Mammary epithelial cell (primary cell): ENCODE data around the gene LY6G5C.

ENCODE experiments used
- EZH2 ChIP-seq: IDR thresholded peaks from 2 replicates; pipeline ENCODE4 v1.6.1; 2012; ENCODE audit warnings: low read length, inconsistent platforms, borderline replicate concordance
- TF ChIP-seq, protein P1 (sequence below), 2 donors: IDR thresholded peaks in 1 of 2; conservative IDR thresholded peaks in 1 of 2; 2 replicates each; pipeline ENCODE4 v1.5.1; 2011 to 2012; ENCODE audit warnings: inconsistent platforms in 2 of 2, low read length in 2 of 2, mild to moderate bottlenecking in 2 of 2, control low read depth in 1 of 2, low read depth in 1 of 2; ENCODE audit not compliant: insufficient read depth in 1 of 2; ENCODE audit errors: extremely low read depth in 1 of 2

DNA sequence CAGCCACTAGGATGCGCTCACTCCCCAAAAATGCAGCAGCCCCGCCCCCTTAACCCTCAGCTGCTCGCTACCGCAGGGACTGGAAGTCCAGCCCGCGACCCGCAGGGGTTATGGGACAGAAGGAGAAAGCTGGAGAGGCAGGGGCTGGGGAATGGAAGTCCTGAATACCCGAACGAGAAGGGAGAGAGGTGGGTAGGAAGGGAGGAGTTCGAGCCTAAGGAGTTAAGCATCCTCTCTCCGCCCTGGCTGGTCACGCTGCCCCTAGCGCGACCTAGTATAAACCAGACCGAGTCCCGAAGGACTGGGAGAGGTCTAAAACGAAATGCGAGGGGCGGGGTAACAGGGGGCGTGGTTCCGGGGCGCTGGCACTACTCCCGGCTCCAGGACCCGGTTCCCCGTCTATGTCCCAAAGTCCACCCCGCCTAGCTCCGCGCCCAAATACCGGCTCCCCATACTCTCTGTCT is 48.7 kb upstream of the LY6G5C start:
- TF ChIP-seq, protein P1, sequence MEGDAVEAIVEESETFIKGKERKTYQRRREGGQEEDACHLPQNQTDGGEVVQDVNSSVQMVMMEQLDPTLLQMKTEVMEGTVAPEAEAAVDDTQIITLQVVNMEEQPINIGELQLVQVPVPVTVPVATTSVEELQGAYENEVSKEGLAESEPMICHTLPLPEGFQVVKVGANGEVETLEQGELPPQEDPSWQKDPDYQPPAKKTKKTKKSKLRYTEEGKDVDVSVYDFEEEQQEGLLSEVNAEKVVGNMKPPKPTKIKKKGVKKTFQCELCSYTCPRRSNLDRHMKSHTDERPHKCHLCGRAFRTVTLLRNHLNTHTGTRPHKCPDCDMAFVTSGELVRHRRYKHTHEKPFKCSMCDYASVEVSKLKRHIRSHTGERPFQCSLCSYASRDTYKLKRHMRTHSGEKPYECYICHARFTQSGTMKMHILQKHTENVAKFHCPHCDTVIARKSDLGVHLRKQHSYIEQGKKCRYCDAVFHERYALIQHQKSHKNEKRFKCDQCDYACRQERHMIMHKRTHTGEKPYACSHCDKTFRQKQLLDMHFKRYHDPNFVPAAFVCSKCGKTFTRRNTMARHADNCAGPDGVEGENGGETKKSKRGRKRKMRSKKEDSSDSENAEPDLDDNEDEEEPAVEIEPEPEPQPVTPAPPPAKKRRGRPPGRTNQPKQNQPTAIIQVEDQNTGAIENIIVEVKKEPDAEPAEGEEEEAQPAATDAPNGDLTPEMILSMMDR (conservative IDR thresholded peaks at IDR 0.05 in 1 of 2, IDR thresholded peaks at IDR 0.05 in 1 of 2; ENCODE audit: extremely low read depth in 1 of 2, insufficient read depth in 1 of 2, low read depth in 1 of 2, low read length in 2 of 2): no peak
- TF ChIP-seq EZH2: no peak
